CD14-positive monocyte (primary cell): ENCODE data around the gene UNC13C. TPM values are rescaled to one million over a fixed set of nuclear protein-coding genes. Genes with fewer than 3 reads are reported as not detected.

Experiments used
- DNase-seq, 3 donors: peaks; one replicate each; pipeline ENCODE4 v3.0.0-alpha.2; 2011 to 2022
- H2AFZ ChIP-seq: 2 replicates; pipeline ENCODE4 v1.6.0; 2012; ENCODE audit warnings: mild to moderate bottlenecking, low read depth, low read length, inconsistent platforms; ENCODE audit not compliant: insufficient read depth, poor library complexity, severe bottlenecking
- H3K27ac ChIP-seq, 2 donors: 1 replicate in 1 of 2; 2 replicates in 1 of 2; pipeline ENCODE4 v1.5.1; 2012 to 2013; ENCODE audit warnings: low read length in 2 of 2, control low read depth in 1 of 2, inconsistent platforms in 1 of 2, low read depth in 1 of 2, mild to moderate bottlenecking in 1 of 2
- H3K27me3 ChIP-seq, 2 donors: one replicate each; pipeline versions ENCODE4 v1.6.0 to v1.6.1; 2011 to 2013; ENCODE audit warnings: low read length in 2 of 2; ENCODE audit not compliant: control insufficient read depth in 2 of 2, insufficient read depth in 2 of 2
- H3K36me3 ChIP-seq, 2 donors: replicated peaks in 1 of 2; 1 replicate in 1 of 2; 2 replicates in 1 of 2; pipeline versions ENCODE4 v1.5.1 to v1.6.1; 2012 to 2013; ENCODE audit warnings: low read length in 2 of 2, control low read depth in 1 of 2, inconsistent platforms in 1 of 2, mild to moderate bottlenecking in 1 of 2; ENCODE audit not compliant: insufficient read depth in 2 of 2, control insufficient read depth in 1 of 2
- H3K4me1 ChIP-seq, 2 donors: 1 replicate in 1 of 2; 2 replicates in 1 of 2; pipeline versions ENCODE4 v1.5.1 to v1.6.1; 2012 to 2013; ENCODE audit warnings: low read length in 2 of 2, control low read depth in 1 of 2, inconsistent platforms in 1 of 2, mild to moderate bottlenecking in 1 of 2, moderate library complexity in 1 of 2; ENCODE audit not compliant: insufficient read depth in 2 of 2, control insufficient read depth in 1 of 2
- H3K4me2 ChIP-seq: replicated peaks from 2 replicates; pipeline ENCODE3; 2012; ENCODE audit warnings: low read length, moderate library complexity, mild to moderate bottlenecking; ENCODE audit not compliant: poor library complexity, severe bottlenecking; ENCODE audit errors: extremely low read depth
- H3K4me3 ChIP-seq, 3 experiments: fragments of 200-600 bp in 1 of 3; sonication (generic) in 1 of 3; replicated peaks in 1 of 3; 1 replicate in 2 of 3; 2 replicates in 1 of 3; pipeline ENCODE4 v1.5.1; 2011 to 2013; ENCODE audit warnings: low read length in 3 of 3, mild to moderate bottlenecking in 3 of 3, control low read depth in 2 of 3, low read depth in 2 of 3, inconsistent platforms in 1 of 3, moderate library complexity in 1 of 3
- H3K79me2 ChIP-seq: 2 replicates; pipeline ENCODE4 v1.6.0; 2012; ENCODE audit warnings: mild to moderate bottlenecking, control low read depth, inconsistent platforms, low read length, moderate library complexity; ENCODE audit not compliant: insufficient read depth
- H3K9ac ChIP-seq: 2 replicates; pipeline ENCODE4 v1.6.0; 2017; ENCODE audit warnings: low read length, mild to moderate bottlenecking; ENCODE audit not compliant: insufficient read depth, poor library complexity, severe bottlenecking
- H3K9me3 ChIP-seq, 2 donors: replicated peaks in 1 of 2; 1 replicate in 1 of 2; 2 replicates in 1 of 2; pipeline versions ENCODE4 v1.5.1 to v1.6.1; 2012 to 2013; ENCODE audit warnings: low read length in 2 of 2, control low read depth in 1 of 2; ENCODE audit not compliant: control insufficient read depth in 1 of 2, insufficient read depth in 1 of 2
- H4K20me1 ChIP-seq: 2 replicates; pipeline ENCODE4 v1.6.0; 2012; ENCODE audit warnings: mild to moderate bottlenecking, low read length, control low read depth, moderate library complexity; ENCODE audit not compliant: insufficient read depth
- H3K27ac Mint-ChIP-seq, 7 donors: one replicate each; pipeline ENCODE4 v1.8.0; 2020; ENCODE audit warnings: mild to moderate bottlenecking in 7 of 7, mixed read lengths in 7 of 7, moderate library complexity in 6 of 7, inconsistent platforms in 2 of 7
- H3K27me3 Mint-ChIP-seq, 3 donors: one replicate each; pipeline ENCODE4 v1.8.0; 2021 to 2022; ENCODE audit warnings: low read depth in 3 of 3, mild to moderate bottlenecking in 3 of 3, mixed read lengths in 3 of 3, moderate library complexity in 3 of 3, inconsistent platforms in 1 of 3
- H3K36me3 Mint-ChIP-seq, 2 donors: one replicate each; pipeline ENCODE4 v1.8.0; 2020; ENCODE audit warnings: mixed read lengths in 2 of 2, inconsistent platforms in 1 of 2, mild to moderate bottlenecking in 1 of 2
- H3K4me1 Mint-ChIP-seq: one replicate; pipeline ENCODE4 v1.8.0; 2020; ENCODE audit warnings: mild to moderate bottlenecking, mixed read lengths
- H3K4me3 Mint-ChIP-seq, 2 donors: one replicate each; pipeline ENCODE4 v1.8.0; 2020; ENCODE audit warnings: mild to moderate bottlenecking in 2 of 2, mixed read lengths in 2 of 2, moderate library complexity in 1 of 2
- H3K9me3 Mint-ChIP-seq, 7 donors: one replicate each; pipeline ENCODE4 v1.8.0; 2020 to 2022; ENCODE audit warnings: mixed read lengths in 7 of 7, mild to moderate bottlenecking in 6 of 7, moderate library complexity in 6 of 7, inconsistent platforms in 2 of 7
- WGBS: methylation state at CpG from one replicate; pipeline ENCODE4 v1.1.5; 2013; ENCODE audit warnings: missing lambda C conversion rate; ENCODE audit not compliant: insufficient coverage; 5-methylcytosine and 5-hydroxymethylcytosine counted together
- intact Hi-C, 2 donors: fragments of 100-400 bp; cut with micrococcal nuclease; formaldehyde crosslinking; loops; one replicate each; pipeline versions ENCODE4 v1.15.0 to v1.15.1; 2023
- polyA plus RNA-seq, 3 donors: library from polyadenylated mRNA; depleted of rRNA in 1 of 3; unstranded in 2 of 3; stranded (reverse) in 1 of 3; fragments of 300-500 nt in 2 of 3; fragments of >200 nt in 1 of 3; fragmentation: Illumina TruSeq in 2 of 3; gene quantifications; 1 replicate in 2 of 3; 2 replicates in 1 of 3; pipeline ENCODE4 v1.2.3, GENCODE V29; 2012 to 2021
- TF ChIP-seq, protein P1 (sequence below): fragments of 200-600 bp; IDR thresholded peaks from one replicate; pipeline ENCODE4 v1.8.0; 2022; ENCODE audit warnings: antibody characterized with exemption, mild to moderate bottlenecking

UNC13C gene
- polyA plus RNA-seq, 3 donors, result not detected

DNA sequence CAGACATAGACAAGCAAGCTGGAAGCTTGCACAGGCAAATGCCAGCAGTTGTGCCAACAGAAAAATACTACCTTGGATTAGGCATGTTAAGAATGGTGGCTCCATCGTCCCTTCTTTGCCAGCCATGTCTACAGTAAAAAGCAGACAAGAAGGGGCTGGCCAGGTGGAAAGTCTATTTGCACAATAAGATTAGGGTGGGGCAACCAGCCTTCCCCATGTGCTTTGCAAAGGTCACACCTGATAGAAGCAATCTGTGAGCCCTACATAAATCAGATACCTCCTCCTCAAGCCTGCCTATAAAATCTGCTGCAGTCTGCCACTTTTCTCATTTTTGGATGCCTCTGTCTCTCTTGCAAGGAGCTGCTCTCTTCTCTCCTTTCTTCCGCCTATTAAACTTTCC lies 662.6 kb downstream of the UNC13C start:
- Histone ChIP-seq H3K9me3 (peaks cover 14 to 29% of the 10 kb centered on the region in 2 donors), H3K9ac (no peak overlapping the region), H3K27me3 (no peaks in the 10 kb centered on the region), H3K4me3 (no peak overlapping the region), H3K4me1 (no peaks in the 10 kb centered on the region), H3K27ac (no peak overlapping the region), H3K4me2 (no peak overlapping the region), H3K36me3 (no peaks in the 10 kb centered on the region), H4K20me1 (no peaks in the 10 kb centered on the region), H2AFZ (no peak overlapping the region), H3K79me2 (no peaks in the 10 kb centered on the region)
- WGBS, result 92% methylated on average over 2 of the region's 2 CpGs
- TF ChIP-seq, protein P1, sequence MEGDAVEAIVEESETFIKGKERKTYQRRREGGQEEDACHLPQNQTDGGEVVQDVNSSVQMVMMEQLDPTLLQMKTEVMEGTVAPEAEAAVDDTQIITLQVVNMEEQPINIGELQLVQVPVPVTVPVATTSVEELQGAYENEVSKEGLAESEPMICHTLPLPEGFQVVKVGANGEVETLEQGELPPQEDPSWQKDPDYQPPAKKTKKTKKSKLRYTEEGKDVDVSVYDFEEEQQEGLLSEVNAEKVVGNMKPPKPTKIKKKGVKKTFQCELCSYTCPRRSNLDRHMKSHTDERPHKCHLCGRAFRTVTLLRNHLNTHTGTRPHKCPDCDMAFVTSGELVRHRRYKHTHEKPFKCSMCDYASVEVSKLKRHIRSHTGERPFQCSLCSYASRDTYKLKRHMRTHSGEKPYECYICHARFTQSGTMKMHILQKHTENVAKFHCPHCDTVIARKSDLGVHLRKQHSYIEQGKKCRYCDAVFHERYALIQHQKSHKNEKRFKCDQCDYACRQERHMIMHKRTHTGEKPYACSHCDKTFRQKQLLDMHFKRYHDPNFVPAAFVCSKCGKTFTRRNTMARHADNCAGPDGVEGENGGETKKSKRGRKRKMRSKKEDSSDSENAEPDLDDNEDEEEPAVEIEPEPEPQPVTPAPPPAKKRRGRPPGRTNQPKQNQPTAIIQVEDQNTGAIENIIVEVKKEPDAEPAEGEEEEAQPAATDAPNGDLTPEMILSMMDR, result no peak
- Mint-ChIP-seq H3K27ac (no peak overlapping the region), H3K27me3 (peaks cover 0 to 1% (median 0%) of the 10 kb centered on the region in 3 donors), H3K9me3 (peaks cover 11 to 31% (median 21%) of the 10 kb centered on the region in 7 donors), H3K4me3 (no peak overlapping the region), H3K36me3 (no peaks in the 10 kb centered on the region), H3K4me1 (no peaks in the 10 kb centered on the region)
- intact Hi-C loops, result no loop called here
- no peak for DNase-seq

DNA sequence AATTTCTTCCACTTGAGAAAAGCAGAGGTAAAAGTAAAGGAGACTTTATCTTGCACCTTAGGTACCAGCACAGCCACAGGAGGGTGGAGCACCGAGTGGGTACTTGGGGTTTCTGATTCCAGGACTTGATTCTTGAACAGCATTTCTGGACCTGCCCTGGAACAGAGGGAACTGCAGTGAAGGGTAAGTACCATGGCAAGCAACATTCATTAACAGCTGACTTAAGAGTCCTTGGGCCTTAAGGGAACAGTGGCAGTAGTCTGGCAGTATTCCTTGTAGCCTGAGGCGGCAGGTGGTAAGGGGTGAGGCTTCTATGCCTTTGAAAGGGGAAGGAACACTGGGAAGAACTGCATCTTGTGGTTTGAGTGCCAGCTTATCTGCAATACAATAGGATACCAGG lies 666.6 kb downstream of the UNC13C start:
- no peak overlapping the region for H3K4me3 Mint-ChIP-seq
- H3K27me3 ChIP-seq, result no peaks in the 10 kb centered on the region
- H3K27ac ChIP-seq, result no peak overlapping the region
- intact Hi-C loops, result no loop called here
- no peaks in the 10 kb centered on the region for H4K20me1 ChIP-seq
- no peak overlapping the region for H3K4me2 ChIP-seq
- no peaks in the 10 kb centered on the region for H3K36me3 Mint-ChIP-seq
- TF ChIP-seq, protein P1, result no peak
- H3K4me3 ChIP-seq, result no peak overlapping the region
- H3K9me3 Mint-ChIP-seq, result peaks cover 14 to 32% (median 21%) of the 10 kb centered on the region in 7 donors
- peaks cover 8 to 29% of the 10 kb centered on the region in 2 donors for H3K9me3 ChIP-seq
- H3K27me3 Mint-ChIP-seq, result peaks cover 0 to 1% (median 0%) of the 10 kb centered on the region in 3 donors
- no peak overlapping the region for H2AFZ ChIP-seq
- no peak overlapping the region for H3K27ac Mint-ChIP-seq
- H3K4me1 ChIP-seq, result no peaks in the 10 kb centered on the region
- whole genome bisulfite sequencing, result 100% methylated on average over 2 of the region's 2 CpGs
- no peaks in the 10 kb centered on the region for H3K4me1 Mint-ChIP-seq
- no peaks in the 10 kb centered on the region for H3K79me2 ChIP-seq
- no peaks in the 10 kb centered on the region for H3K36me3 ChIP-seq
- no peak for DNase-seq
- H3K9ac ChIP-seq, result no peak overlapping the region
